Measurements from ENCODE around the gene PRAMEF1. TPM values are rescaled to one million over a fixed set of nuclear protein-coding genes. Genes with fewer than 3 reads are reported as not detected.

Gene PRAMEF1
- total and polyA plus RNA-seq, 2 of the 8 experiments (the other 6 are each of a cell fraction or from before 2014, with no cell fraction given) = not detected

DNA sequence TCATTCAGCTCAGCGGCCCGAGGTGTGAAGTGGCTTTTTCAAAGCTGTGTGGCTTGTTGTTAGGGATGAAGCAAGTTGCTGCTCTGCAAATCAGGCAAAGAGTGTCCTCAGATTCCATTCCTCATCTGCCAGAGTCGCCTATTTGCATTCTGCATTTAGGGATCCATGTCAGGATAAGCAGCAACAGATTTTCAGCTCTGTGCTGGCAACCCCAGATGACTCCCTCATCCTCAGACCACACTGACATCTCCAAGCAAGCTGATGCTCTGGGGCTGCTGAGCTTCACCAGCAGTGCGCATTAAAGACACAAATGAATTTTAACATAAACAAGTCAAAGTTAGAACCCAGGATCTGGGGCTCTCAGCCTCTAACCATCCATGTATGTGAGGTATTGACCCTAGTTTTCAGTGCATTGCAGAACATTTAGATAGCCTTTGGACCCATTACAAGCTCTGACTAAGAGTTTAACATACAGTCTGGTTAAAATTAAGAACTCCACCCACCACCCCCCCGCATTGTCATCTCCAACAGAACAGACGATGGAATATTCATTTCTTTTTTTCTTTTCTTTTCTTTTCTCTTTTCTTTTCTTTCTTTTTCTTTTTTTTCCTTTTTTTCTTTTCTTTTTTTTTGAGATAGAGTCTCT, 34.3 kb upstream of the PRAMEF1 start (continued):
- TF ChIP-seq, protein P1, sequence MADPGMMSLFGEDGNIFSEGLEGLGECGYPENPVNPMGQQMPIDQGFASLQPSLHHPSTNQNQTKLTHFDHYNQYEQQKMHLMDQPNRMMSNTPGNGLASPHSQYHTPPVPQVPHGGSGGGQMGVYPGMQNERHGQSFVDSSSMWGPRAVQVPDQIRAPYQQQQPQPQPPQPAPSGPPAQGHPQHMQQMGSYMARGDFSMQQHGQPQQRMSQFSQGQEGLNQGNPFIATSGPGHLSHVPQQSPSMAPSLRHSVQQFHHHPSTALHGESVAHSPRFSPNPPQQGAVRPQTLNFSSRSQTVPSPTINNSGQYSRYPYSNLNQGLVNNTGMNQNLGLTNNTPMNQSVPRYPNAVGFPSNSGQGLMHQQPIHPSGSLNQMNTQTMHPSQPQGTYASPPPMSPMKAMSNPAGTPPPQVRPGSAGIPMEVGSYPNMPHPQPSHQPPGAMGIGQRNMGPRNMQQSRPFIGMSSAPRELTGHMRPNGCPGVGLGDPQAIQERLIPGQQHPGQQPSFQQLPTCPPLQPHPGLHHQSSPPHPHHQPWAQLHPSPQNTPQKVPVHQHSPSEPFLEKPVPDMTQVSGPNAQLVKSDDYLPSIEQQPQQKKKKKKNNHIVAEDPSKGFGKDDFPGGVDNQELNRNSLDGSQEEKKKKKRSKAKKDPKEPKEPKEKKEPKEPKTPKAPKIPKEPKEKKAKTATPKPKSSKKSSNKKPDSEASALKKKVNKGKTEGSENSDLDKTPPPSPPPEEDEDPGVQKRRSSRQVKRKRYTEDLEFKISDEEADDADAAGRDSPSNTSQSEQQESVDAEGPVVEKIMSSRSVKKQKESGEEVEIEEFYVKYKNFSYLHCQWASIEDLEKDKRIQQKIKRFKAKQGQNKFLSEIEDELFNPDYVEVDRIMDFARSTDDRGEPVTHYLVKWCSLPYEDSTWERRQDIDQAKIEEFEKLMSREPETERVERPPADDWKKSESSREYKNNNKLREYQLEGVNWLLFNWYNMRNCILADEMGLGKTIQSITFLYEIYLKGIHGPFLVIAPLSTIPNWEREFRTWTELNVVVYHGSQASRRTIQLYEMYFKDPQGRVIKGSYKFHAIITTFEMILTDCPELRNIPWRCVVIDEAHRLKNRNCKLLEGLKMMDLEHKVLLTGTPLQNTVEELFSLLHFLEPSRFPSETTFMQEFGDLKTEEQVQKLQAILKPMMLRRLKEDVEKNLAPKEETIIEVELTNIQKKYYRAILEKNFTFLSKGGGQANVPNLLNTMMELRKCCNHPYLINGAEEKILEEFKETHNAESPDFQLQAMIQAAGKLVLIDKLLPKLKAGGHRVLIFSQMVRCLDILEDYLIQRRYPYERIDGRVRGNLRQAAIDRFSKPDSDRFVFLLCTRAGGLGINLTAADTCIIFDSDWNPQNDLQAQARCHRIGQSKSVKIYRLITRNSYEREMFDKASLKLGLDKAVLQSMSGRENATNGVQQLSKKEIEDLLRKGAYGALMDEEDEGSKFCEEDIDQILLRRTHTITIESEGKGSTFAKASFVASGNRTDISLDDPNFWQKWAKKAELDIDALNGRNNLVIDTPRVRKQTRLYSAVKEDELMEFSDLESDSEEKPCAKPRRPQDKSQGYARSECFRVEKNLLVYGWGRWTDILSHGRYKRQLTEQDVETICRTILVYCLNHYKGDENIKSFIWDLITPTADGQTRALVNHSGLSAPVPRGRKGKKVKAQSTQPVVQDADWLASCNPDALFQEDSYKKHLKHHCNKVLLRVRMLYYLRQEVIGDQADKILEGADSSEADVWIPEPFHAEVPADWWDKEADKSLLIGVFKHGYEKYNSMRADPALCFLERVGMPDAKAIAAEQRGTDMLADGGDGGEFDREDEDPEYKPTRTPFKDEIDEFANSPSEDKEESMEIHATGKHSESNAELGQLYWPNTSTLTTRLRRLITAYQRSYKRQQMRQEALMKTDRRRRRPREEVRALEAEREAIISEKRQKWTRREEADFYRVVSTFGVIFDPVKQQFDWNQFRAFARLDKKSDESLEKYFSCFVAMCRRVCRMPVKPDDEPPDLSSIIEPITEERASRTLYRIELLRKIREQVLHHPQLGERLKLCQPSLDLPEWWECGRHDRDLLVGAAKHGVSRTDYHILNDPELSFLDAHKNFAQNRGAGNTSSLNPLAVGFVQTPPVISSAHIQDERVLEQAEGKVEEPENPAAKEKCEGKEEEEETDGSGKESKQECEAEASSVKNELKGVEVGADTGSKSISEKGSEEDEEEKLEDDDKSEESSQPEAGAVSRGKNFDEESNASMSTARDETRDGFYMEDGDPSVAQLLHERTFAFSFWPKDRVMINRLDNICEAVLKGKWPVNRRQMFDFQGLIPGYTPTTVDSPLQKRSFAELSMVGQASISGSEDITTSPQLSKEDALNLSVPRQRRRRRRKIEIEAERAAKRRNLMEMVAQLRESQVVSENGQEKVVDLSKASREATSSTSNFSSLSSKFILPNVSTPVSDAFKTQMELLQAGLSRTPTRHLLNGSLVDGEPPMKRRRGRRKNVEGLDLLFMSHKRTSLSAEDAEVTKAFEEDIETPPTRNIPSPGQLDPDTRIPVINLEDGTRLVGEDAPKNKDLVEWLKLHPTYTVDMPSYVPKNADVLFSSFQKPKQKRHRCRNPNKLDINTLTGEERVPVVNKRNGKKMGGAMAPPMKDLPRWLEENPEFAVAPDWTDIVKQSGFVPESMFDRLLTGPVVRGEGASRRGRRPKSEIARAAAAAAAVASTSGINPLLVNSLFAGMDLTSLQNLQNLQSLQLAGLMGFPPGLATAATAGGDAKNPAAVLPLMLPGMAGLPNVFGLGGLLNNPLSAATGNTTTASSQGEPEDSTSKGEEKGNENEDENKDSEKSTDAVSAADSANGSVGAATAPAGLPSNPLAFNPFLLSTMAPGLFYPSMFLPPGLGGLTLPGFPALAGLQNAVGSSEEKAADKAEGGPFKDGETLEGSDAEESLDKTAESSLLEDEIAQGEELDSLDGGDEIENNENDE (IDR thresholded peaks at IDR 0.05; ENCODE audit: insufficient replicate concordance, low read length) = no peak
- TF ChIP-seq RXRA (IDR thresholded peaks at IDR 0.05; ENCODE audit: insufficient read depth, low read depth, low read length) = no peak
- no peak for TF ChIP-seq FOSL1 (IDR thresholded peaks at IDR 0.05; ENCODE audit: insufficient read depth, low read depth, low read length)
- TF ChIP-seq, protein P2, sequence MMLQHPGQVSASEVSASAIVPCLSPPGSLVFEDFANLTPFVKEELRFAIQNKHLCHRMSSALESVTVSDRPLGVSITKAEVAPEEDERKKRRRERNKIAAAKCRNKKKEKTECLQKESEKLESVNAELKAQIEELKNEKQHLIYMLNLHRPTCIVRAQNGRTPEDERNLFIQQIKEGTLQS (IDR thresholded peaks at IDR 0.05; ENCODE audit: insufficient read depth, low read depth, low read length) = no peak
- no peak for TF ChIP-seq EZH2 (IDR thresholded peaks at IDR 0.05; ENCODE audit: low read depth, low read length, severe bottlenecking)
- TF ChIP-seq TBP (IDR thresholded peaks at IDR 0.05; ENCODE audit: low read depth, low read length) = no peak
- TF ChIP-seq SUZ12 (IDR thresholded peaks at IDR 0.05; ENCODE audit: low read length) = no peak
- TF ChIP-seq EP300 (IDR thresholded peaks at IDR 0.05; ENCODE audit: borderline replicate concordance in 1 of 2, low read depth in 2 of 2, low read length in 2 of 2) = no peak
- TF ChIP-seq KDM5A (IDR thresholded peaks at IDR 0.05; ENCODE audit: low read length) = no peak
- TF ChIP-seq TCF12 (IDR thresholded peaks at IDR 0.05; ENCODE audit: low read depth, low read length) = no peak
